NCI-H345 treated with DMSO at 0.1 percent for 48 hours (cell line): ENCODE measurements around the gene IFIH1.

Experiments
- DNase-seq: peaks from one replicate; lab custom pipeline; 2025; ENCODE audit not compliant: unreplicated experiment; lab: John Stamatoyannopoulos, UW

The IFIH1 gene

GRCh38 chr2:162312853-162313252 is 5.6 kb downstream of the IFIH1 start:
- DNase-seq = no peak

GRCh38 chr2:162308747-162309503 is 9.6 kb downstream of the IFIH1 start:
- DNase-seq = no peak

GRCh38 chr2:162305901-162306300 is 12.6 kb downstream of the IFIH1 start:
- DNase-seq = no peak

- no peak for DNase-seq
Observed at GRCh38 chr2:162301877-162302276, 16.6 kb downstream of the IFIH1 start.

GRCh38 chr2:162301151-162301804 is 17.2 kb downstream of the IFIH1 start:
- DNase-seq = peak; percentile 66

GRCh38 chr2:162300266-162300665 is 18.2 kb downstream of the IFIH1 start:
- no peak for DNase-seq

- DNase-seq = no peak
Observed at GRCh38 chr2:162298669-162299335, 19.7 kb downstream of the IFIH1 start.

- peak; percentile 78 for DNase-seq
Observed at GRCh38 chr2:162297925-162298552, 20.4 kb downstream of the IFIH1 start.

- no peak for DNase-seq
Observed at GRCh38 chr2:162295009-162295408, 23.5 kb downstream of the IFIH1 start.

GRCh38 chr2:162293122-162293786 is 25.2 kb downstream of the IFIH1 start:
- DNase-seq = no peak

GRCh38 chr2:162291748-162292147 is 26.7 kb downstream of the IFIH1 start:
- no peak for DNase-seq

- no peak for DNase-seq
Observed at GRCh38 chr2:162282765-162283425, 35.6 kb downstream of the IFIH1 start.

GRCh38 chr2:162280654-162281053 is 37.8 kb downstream of the IFIH1 start:
- DNase-seq = no peak

GRCh38 chr2:162277381-162277780 is 41.1 kb downstream of the IFIH1 start:
- DNase-seq = no peak

GRCh38 chr2:162267996-162268395 is 50.5 kb downstream of the IFIH1 start:
- no peak for DNase-seq

GRCh38 chr2:162267496-162267895 is 51.0 kb downstream of the IFIH1 start:
- DNase-seq = no peak

GRCh38 chr2:162266460-162266760 is 52.1 kb downstream of the IFIH1 start:
- no peak for DNase-seq

- no peak for DNase-seq
Observed at GRCh38 chr2:162265666-162266459, 52.6 kb downstream of the IFIH1 start.

- DNase-seq = no peak
Observed at GRCh38 chr2:162261032-162261945, 57.2 kb downstream of the IFIH1 start.
